IMR-90 (cell line): ENCODE measurements around the gene TNFAIP8. TPM values are rescaled to one million over a fixed set of nuclear protein-coding genes. Genes with fewer than 3 reads are reported as not detected.

Experiments
- ATAC-seq: fragments of 200-7000 bp; cut with Tn5 transposase; 2 replicates; pipeline ENCODE4 v1.9.1; 2020; ENCODE audit warnings: low read depth, mild to moderate bottlenecking, moderate library complexity
- BruUV-seq: library from RNA; stranded (reverse); fragments of 400-500 nt; replicated peaks from 2 replicates; lab custom pipeline; 2021; lab: Mats Ljungman, UMichigan
- CTCF ChIA-PET: fragments of 300-600 bp; formaldehyde crosslinking; extraction: SDS; loops from one replicate; lab custom pipeline; 2021; ENCODE audit warnings: antibody characterized with exemption; lab: Yijun Ruan, JAX
- POLR2A ChIA-PET: fragments of 300-600 bp; sonication (Branson Sonifier 250); formaldehyde crosslinking; loops from one replicate; lab custom pipeline; 2022; ENCODE audit warnings: antibody characterized with exemption; ENCODE audit not compliant: unreplicated experiment; lab: Charles Lee
- DNase-seq: peaks from one replicate; pipeline ENCODE4 v3.0.0; 2013
- H2AFZ ChIP-seq: replicated peaks from 2 replicates; pipeline ENCODE3; 2013; ENCODE audit warnings: low read length, mild to moderate bottlenecking; ENCODE audit not compliant: poor library complexity
- H2AK5ac ChIP-seq: 2 replicates; pipeline ENCODE4 v1.6.1; 2013; ENCODE audit warnings: low read depth, low read length, inconsistent platforms
- H2AK9ac ChIP-seq: replicated peaks from 2 replicates; pipeline ENCODE3; 2013; ENCODE audit warnings: mild to moderate bottlenecking, low read depth, low read length, moderate library complexity; ENCODE audit not compliant: poor library complexity
- H2BK120ac ChIP-seq: 2 replicates; pipeline ENCODE4 v1.6.1; 2013; ENCODE audit warnings: low read depth, low read length, inconsistent platforms
- H2BK15ac ChIP-seq: 3 replicates; pipeline ENCODE4 v1.6.1; 2013; ENCODE audit warnings: low read depth, low read length, inconsistent platforms
- H2BK20ac ChIP-seq: 2 replicates; pipeline ENCODE4 v1.6.1; 2013; ENCODE audit warnings: low read depth, mild to moderate bottlenecking, inconsistent platforms, low read length, moderate library complexity
- H2BK5ac ChIP-seq: 2 replicates; pipeline ENCODE4 v1.6.1; 2013; ENCODE audit warnings: mild to moderate bottlenecking, low read depth, low read length, inconsistent platforms; ENCODE audit not compliant: poor library complexity, severe bottlenecking
- H3K14ac ChIP-seq: replicated peaks from 2 replicates; pipeline ENCODE4 v1.6.1; 2013; ENCODE audit warnings: low read depth, low read length, inconsistent platforms
- H3K18ac ChIP-seq: 2 replicates; pipeline ENCODE4 v1.6.1; 2013; ENCODE audit warnings: low read depth, low read length, control low read depth
- H3K23ac ChIP-seq: 2 replicates; pipeline ENCODE4 v1.6.1; 2013; ENCODE audit warnings: low read depth, low read length, inconsistent platforms
- H3K27ac ChIP-seq: 2 replicates; pipeline ENCODE4 v1.5.1; 2013; ENCODE audit warnings: mild to moderate bottlenecking, control low read depth, low read length; ENCODE audit not compliant: insufficient read depth
- H3K27me3 ChIP-seq: 2 replicates; pipeline ENCODE4 v1.6.1; 2013; ENCODE audit warnings: low read length; ENCODE audit not compliant: control insufficient read depth, insufficient read depth
- H3K36me3 ChIP-seq: 2 replicates; pipeline ENCODE4 v1.6.1; 2013; ENCODE audit warnings: low read length, mixed read lengths; ENCODE audit not compliant: control insufficient read depth, insufficient read depth
- H3K4ac ChIP-seq: 2 replicates; pipeline ENCODE4 v1.6.1; 2013; ENCODE audit warnings: low read depth, low read length, inconsistent platforms
- H3K4me1 ChIP-seq: 2 replicates; pipeline ENCODE4 v1.6.1; 2013; ENCODE audit warnings: low read length, mixed read lengths; ENCODE audit not compliant: control insufficient read depth, insufficient read depth
- H3K4me2 ChIP-seq: 2 replicates; pipeline ENCODE4 v1.6.1; 2013; ENCODE audit warnings: low read depth, mild to moderate bottlenecking, control low read depth, low read length, moderate library complexity
- H3K4me3 ChIP-seq: 2 replicates; pipeline ENCODE4 v1.5.1; 2013; ENCODE audit warnings: low read depth, mild to moderate bottlenecking, control low read depth, low read length, moderate library complexity; ENCODE audit not compliant: insufficient read depth
- H3K56ac ChIP-seq: 2 replicates; pipeline ENCODE4 v1.6.1; 2013; ENCODE audit warnings: low read length, inconsistent platforms; ENCODE audit not compliant: insufficient read depth; ENCODE audit errors: extremely low read depth
- H3K79me1 ChIP-seq, 2 experiments: 2 replicates each; pipeline ENCODE4 v1.6.1; 2013; ENCODE audit warnings: low read length in 2 of 2, inconsistent platforms in 1 of 2, low read depth in 1 of 2
- H3K9ac ChIP-seq: 2 replicates; pipeline ENCODE4 v1.6.1; 2013; ENCODE audit warnings: low read depth, low read length, control low read depth
- H3K9me1 ChIP-seq: 2 replicates; pipeline ENCODE4 v1.6.1; 2013; ENCODE audit warnings: low read length, inconsistent platforms; ENCODE audit not compliant: insufficient read depth
- H3K9me3 ChIP-seq: 2 replicates; pipeline ENCODE4 v1.6.1; 2013; ENCODE audit warnings: low read length; ENCODE audit not compliant: control insufficient read depth, insufficient read depth
- H4K20me1 ChIP-seq: 2 replicates; pipeline ENCODE4 v1.6.1; 2013; ENCODE audit warnings: low read length, inconsistent platforms; ENCODE audit not compliant: insufficient read depth
- H4K5ac ChIP-seq: 2 replicates; pipeline ENCODE4 v1.6.1; 2013; ENCODE audit warnings: mild to moderate bottlenecking, low read depth, low read length, control low read depth
- H4K8ac ChIP-seq, 2 experiments: 2 replicates each; pipeline ENCODE4 v1.6.1; 2013; ENCODE audit warnings: low read depth in 2 of 2, low read length in 2 of 2, control low read depth in 1 of 2, inconsistent platforms in 1 of 2
- H4K91ac ChIP-seq: 2 replicates; pipeline ENCODE4 v1.6.1; 2013; ENCODE audit warnings: low read depth, low read length, inconsistent platforms; ENCODE audit not compliant: insufficient read depth
- BHLHE40 ChIP-seq: fragments of 150-350 bp; IDR thresholded peaks from 2 replicates; pipeline ENCODE4 v1.6.1; 2016; ENCODE audit warnings: mild to moderate bottlenecking, low read depth, low read length
- CEBPB ChIP-seq: IDR thresholded peaks from 2 replicates; pipeline ENCODE4 v1.6.1; 2012; ENCODE audit warnings: low read depth, low read length, improper control_type of control experiment
- CHD1 ChIP-seq: IDR thresholded peaks from 2 replicates; pipeline ENCODE4 v1.6.1; 2012; ENCODE audit warnings: low read depth, low read length, improper control_type of control experiment
- FOS ChIP-seq: fragments of 150-350 bp; IDR thresholded peaks from 2 replicates; pipeline ENCODE4 v1.6.1; 2016; ENCODE audit warnings: low read depth, low read length
- MAFK ChIP-seq: IDR thresholded peaks from 2 replicates; pipeline ENCODE4 v1.6.1; 2012; ENCODE audit warnings: low read depth, low read length, improper control_type of control experiment
- MAZ ChIP-seq: IDR thresholded peaks from 2 replicates; pipeline ENCODE4 v1.6.1; 2012; ENCODE audit warnings: low read depth, mild to moderate bottlenecking, low read length, improper control_type of control experiment, moderate library complexity, borderline replicate concordance
- MXI1 ChIP-seq: IDR thresholded peaks from 2 replicates; pipeline ENCODE4 v1.6.1; 2012; ENCODE audit warnings: low read depth, mild to moderate bottlenecking, low read length, moderate library complexity, borderline replicate concordance
- NFE2L2 ChIP-seq: fragments of 150-350 bp; IDR thresholded peaks from 2 replicates; pipeline ENCODE4 v1.6.1; 2016; ENCODE audit warnings: low read depth, mild to moderate bottlenecking, low read length
- POLR2A ChIP-seq: IDR thresholded peaks from 2 replicates; pipeline ENCODE4 v1.6.1; 2012; ENCODE audit warnings: mild to moderate bottlenecking, low read depth, low read length
- RAD21 ChIP-seq: IDR thresholded peaks from 2 replicates; pipeline ENCODE4 v1.6.1; 2012; ENCODE audit warnings: low read length, improper control_type of control experiment
- RCOR1 ChIP-seq: IDR thresholded peaks from 2 replicates; pipeline ENCODE4 v1.6.1; 2012; ENCODE audit warnings: mild to moderate bottlenecking, low read length, improper control_type of control experiment; ENCODE audit not compliant: insufficient replicate concordance
- RFX5 ChIP-seq: IDR thresholded peaks from 2 replicates; pipeline ENCODE4 v1.8.0; 2012; ENCODE audit warnings: low read depth, mild to moderate bottlenecking, low read length, moderate library complexity
- SMC3 ChIP-seq: fragments of 150-350 bp; IDR thresholded peaks from 2 replicates; pipeline ENCODE4 v1.6.1; 2016; ENCODE audit warnings: low read depth, mild to moderate bottlenecking, antibody characterized with exemption, low read length, moderate library complexity
- WGBS, 2 experiments: methylation state at CpG; one replicate each; pipeline versions ENCODE4 v1.1.5 to v1.1.7; 2013; ENCODE audit warnings: missing lambda C conversion rate in 2 of 2; ENCODE audit not compliant: insufficient read length in 1 of 2; ENCODE audit errors: extremely low coverage in 2 of 2; 5-methylcytosine and 5-hydroxymethylcytosine counted together
- dilution Hi-C: fragments of 300-500 bp; cut with HindIII; formaldehyde crosslinking; loops from one replicate; pipeline ENCODE4 v1.14.3; 2018; ENCODE audit warnings: low sequenced_read_pairs; ENCODE audit not compliant: unreplicated experiment
- in situ Hi-C: fragments of 300-500 bp; cut with MboI; formaldehyde crosslinking; loops from 3 replicates; pipeline ENCODE4 v1.14.3; 2019; ENCODE audit warnings: low sequenced_read_pairs, inconsistent platforms, mixed read lengths
- intact Hi-C: fragments of 100-400 bp; cut with micrococcal nuclease; formaldehyde crosslinking; loops from 2 replicates; pipeline ENCODE4 v1.10.0; 2022
- polyA plus RNA-seq, 3 experiments: library from polyadenylated mRNA; depleted of rRNA; stranded (reverse); fragments of >200 nt; gene quantifications; 2 replicates each; pipeline ENCODE4 v1.2.3, GENCODE V29; 2012; ENCODE audit warnings: low replicate concordance in 1 of 3
- total RNA-seq: library from RNA; depleted of rRNA; stranded (reverse); fragments of >200 nt; gene quantifications from 2 replicates; pipeline ENCODE4 v1.2.3, GENCODE V29; 2012
- TF ChIP-seq, protein P1 (sequence below): fragments of 150-350 bp; IDR thresholded peaks from 2 replicates; pipeline ENCODE4 v1.6.1; 2017; ENCODE audit warnings: mild to moderate bottlenecking, antibody characterized with exemption, low read length, low read depth
- TF ChIP-seq, protein P2 (sequence below): conservative IDR thresholded peaks from 2 replicates; pipeline ENCODE4 v1.5.1; 2012; ENCODE audit warnings: mild to moderate bottlenecking, low read depth, low read length, improper control_type of control experiment
- TF ChIP-seq, protein P3 (sequence below): fragments of 150-350 bp; IDR thresholded peaks from 2 replicates; pipeline ENCODE4 v1.6.1; 2016; ENCODE audit warnings: low read depth, mild to moderate bottlenecking, low read length, moderate library complexity, borderline replicate concordance

The TNFAIP8 gene
- total and polyA plus RNA-seq, 2 of the 4 experiments (the other 2 are of a cell fraction), result 20.3 to 29.9 TPM

DNA sequence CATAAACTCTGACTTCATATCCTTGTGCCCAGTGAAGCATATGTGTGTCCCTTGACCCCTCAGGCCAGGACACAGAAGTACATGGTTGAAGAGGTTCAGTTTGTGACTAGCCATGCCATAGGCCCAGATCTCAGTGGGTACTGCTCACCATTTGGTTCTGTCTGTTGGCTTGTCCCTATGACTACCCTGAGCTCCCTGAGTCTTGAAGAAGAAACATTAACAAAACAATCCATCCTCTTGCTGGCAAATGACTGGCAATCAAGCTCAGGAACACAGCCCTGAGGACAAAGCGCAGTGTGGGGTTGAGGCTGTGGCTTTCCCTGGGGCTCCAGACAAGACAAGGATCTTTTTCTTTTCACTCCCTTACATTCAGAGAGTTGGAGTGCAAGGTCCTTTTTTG is 46.3 kb downstream of the TNFAIP8 start:
- POLR2A ChIA-PET, result no interaction called here
- no peak overlapping the region for H3K23ac ChIP-seq
- dilution Hi-C loops, result no loop called here

More for the DNA sequence above, 46.3 kb downstream of the TNFAIP8 start:
- Histone ChIP-seq H3K9me1 (peaks cover 4% of the 10 kb centered on the region), H3K9ac (no peak overlapping the region), H3K18ac (no peak overlapping the region), H2AK5ac (no peak overlapping the region), H3K14ac (no peak overlapping the region), H4K20me1 (no peaks in the 10 kb centered on the region), H3K9me3 (no peaks in the 10 kb centered on the region), H3K4me3 (no peak overlapping the region), H3K4me2 (no peak overlapping the region), H2AFZ (no peak overlapping the region), H4K91ac (no peak overlapping the region), H3K36me3 (no peaks in the 10 kb centered on the region), H3K4me1 (peaks cover 5% of the 10 kb centered on the region), H3K4ac (no peak overlapping the region), H3K79me1 (no peaks in the 10 kb centered on the region), H2BK120ac (no peak overlapping the region), H4K5ac (no peak overlapping the region), H2BK20ac (no peak overlapping the region), H2BK15ac (no peak overlapping the region), H2AK9ac (no peak overlapping the region), H4K8ac (no peak overlapping the region), H3K27ac (no peak overlapping the region), H3K27me3 (peaks cover 3% of the 10 kb centered on the region; the same call in 1 of the 2 replicates), H2BK5ac (no peak overlapping the region), H3K56ac (no peak overlapping the region)
- WGBS, 2 experiments, result no CpG with 5 or more reads among the region's 1 CpG
- CTCF ChIA-PET, result interaction anchor here (0.6 kb wide), 1 partner anchor 1402 kb away, joined by 3 read pairs; no protein-coding TSS in a partner anchor
- ATAC-seq (no peak), DNase-seq (no peak)
- TF ChIP-seq, protein P1, sequence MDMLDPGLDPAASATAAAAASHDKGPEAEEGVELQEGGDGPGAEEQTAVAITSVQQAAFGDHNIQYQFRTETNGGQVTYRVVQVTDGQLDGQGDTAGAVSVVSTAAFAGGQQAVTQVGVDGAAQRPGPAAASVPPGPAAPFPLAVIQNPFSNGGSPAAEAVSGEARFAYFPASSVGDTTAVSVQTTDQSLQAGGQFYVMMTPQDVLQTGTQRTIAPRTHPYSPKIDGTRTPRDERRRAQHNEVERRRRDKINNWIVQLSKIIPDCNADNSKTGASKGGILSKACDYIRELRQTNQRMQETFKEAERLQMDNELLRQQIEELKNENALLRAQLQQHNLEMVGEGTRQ, result no peak
- TF ChIP-seq RCOR1, result no peak
- no peak for TF ChIP-seq RAD21
- no peak for TF ChIP-seq MAZ
- TF ChIP-seq NFE2L2, result no peak
- TF ChIP-seq POLR2A, result no peak
- TF ChIP-seq CEBPB, result no peak
- TF ChIP-seq, protein P2, sequence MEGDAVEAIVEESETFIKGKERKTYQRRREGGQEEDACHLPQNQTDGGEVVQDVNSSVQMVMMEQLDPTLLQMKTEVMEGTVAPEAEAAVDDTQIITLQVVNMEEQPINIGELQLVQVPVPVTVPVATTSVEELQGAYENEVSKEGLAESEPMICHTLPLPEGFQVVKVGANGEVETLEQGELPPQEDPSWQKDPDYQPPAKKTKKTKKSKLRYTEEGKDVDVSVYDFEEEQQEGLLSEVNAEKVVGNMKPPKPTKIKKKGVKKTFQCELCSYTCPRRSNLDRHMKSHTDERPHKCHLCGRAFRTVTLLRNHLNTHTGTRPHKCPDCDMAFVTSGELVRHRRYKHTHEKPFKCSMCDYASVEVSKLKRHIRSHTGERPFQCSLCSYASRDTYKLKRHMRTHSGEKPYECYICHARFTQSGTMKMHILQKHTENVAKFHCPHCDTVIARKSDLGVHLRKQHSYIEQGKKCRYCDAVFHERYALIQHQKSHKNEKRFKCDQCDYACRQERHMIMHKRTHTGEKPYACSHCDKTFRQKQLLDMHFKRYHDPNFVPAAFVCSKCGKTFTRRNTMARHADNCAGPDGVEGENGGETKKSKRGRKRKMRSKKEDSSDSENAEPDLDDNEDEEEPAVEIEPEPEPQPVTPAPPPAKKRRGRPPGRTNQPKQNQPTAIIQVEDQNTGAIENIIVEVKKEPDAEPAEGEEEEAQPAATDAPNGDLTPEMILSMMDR, result no peak
- TF ChIP-seq SMC3, result no peak
- TF ChIP-seq FOS, result no peak
- no peak for TF ChIP-seq RFX5
- TF ChIP-seq, protein P3, sequence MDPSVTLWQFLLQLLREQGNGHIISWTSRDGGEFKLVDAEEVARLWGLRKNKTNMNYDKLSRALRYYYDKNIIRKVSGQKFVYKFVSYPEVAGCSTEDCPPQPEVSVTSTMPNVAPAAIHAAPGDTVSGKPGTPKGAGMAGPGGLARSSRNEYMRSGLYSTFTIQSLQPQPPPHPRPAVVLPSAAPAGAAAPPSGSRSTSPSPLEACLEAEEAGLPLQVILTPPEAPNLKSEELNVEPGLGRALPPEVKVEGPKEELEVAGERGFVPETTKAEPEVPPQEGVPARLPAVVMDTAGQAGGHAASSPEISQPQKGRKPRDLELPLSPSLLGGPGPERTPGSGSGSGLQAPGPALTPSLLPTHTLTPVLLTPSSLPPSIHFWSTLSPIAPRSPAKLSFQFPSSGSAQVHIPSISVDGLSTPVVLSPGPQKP, result no peak
- TF ChIP-seq CHD1, result no peak
- no peak for TF ChIP-seq BHLHE40
- no peak for TF ChIP-seq MXI1
- TF ChIP-seq MAFK, result no peak
- in situ Hi-C loops, result no loop called here
- BruUV-seq, result no TSS peak
- intact Hi-C loops, result no loop called here
